Measurements from ENCODE around the gene USP46.

USP46 gene

DNA sequence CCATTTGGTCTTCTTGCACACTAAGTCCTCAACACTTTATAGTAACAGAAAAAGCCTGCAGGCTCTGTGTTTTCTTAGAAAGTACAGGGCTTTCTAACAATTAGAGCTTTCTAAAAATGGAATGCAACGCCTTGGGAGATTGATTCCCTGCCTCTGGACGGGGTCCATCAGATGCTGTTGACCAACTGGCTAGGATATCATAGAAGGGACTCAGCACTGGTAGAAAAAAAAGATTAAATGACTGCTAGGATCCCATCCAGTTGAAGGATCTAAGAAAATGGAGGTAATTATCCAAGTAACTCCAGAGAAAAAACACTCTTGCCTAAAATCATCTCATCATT lies 39.5 kb downstream of the USP46 start:
- Mint-ChIP-seq H3K4me3 (no peak overlapping the region), H3K4me1 (ENCODE audit: low read depth) (peaks cover 24% of the 10 kb centered on the region), H3K27ac (no peak overlapping the region), H3K36me3 (ENCODE audit: low read depth) (peaks cover 2% of the 10 kb centered on the region), H3K9me3 (no peaks in the 10 kb centered on the region), H3K27me3 (ENCODE audit: low read depth) (no peaks in the 10 kb centered on the region)

DNA sequence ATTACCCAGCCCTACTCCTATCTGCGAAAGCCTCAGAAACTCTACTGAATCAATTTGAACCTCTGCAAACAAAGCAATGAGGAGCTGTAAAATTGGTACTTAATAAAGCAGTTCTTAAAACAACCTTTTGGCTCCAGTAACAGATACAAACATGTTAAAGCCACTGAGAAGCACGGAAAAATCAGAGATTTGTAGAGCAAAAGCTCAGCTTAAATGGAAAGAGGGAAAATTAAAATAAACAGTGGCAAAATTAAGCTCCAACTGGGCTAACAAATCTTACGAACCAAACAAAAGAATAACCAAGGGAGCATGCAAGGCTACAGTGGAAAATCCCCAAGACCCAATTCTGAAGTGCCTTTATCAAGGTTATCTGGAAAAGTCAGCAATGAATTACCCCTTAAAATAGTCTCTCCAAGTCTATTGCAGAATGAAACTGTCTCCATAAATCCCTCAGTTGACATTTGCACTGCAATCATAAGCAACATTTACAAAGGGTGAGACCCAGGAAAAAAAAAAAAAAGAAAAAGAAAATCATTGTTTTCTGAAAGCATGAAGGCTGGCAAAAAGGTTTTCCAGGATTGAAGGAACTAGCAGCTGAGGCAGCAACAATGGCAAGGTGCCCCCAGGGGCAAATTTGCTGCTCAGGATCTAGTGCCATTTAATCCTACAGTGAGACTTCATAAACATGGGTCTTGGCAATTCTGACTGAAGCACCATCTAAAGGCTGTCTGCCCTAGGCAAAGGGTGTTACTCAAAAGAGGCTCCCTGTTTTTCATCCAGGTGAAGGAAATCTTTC lies 40.1 kb downstream of the USP46 start:
- H3K4me1 Mint-ChIP-seq (ENCODE audit: low read depth) = peaks cover 24% of the 10 kb centered on the region
- H3K36me3 Mint-ChIP-seq (ENCODE audit: low read depth) = peaks cover 2% of the 10 kb centered on the region
- H3K9me3 Mint-ChIP-seq = no peaks in the 10 kb centered on the region
- no peak overlapping the region for H3K4me3 Mint-ChIP-seq
- H3K27ac Mint-ChIP-seq = no peak overlapping the region
- no peaks in the 10 kb centered on the region for H3K27me3 Mint-ChIP-seq (ENCODE audit: low read depth)

GRCh38 chr4:52617336-52618020 lies 41.6 kb downstream of the USP46 start:
- Mint-ChIP-seq H3K36me3 (ENCODE audit: low read depth) (peaks cover 3% of the 10 kb centered on the region), H3K27me3 (ENCODE audit: low read depth) (no peaks in the 10 kb centered on the region), H3K4me3 (no peak overlapping the region), H3K27ac (peak overlapping the region; percentile 13), H3K4me1 (ENCODE audit: low read depth) (peaks cover 25% of the 10 kb centered on the region), H3K9me3 (no peaks in the 10 kb centered on the region)

GRCh38 chr4:52614241-52614640 lies 44.9 kb downstream of the USP46 start:
- H3K9me3 Mint-ChIP-seq = no peaks in the 10 kb centered on the region
- H3K36me3 Mint-ChIP-seq (ENCODE audit: low read depth) = peaks cover 9% of the 10 kb centered on the region
- H3K27ac Mint-ChIP-seq = no peak overlapping the region
- H3K4me1 Mint-ChIP-seq (ENCODE audit: low read depth) = peaks cover 25% of the 10 kb centered on the region
- no peak overlapping the region for H3K4me3 Mint-ChIP-seq
- H3K27me3 Mint-ChIP-seq (ENCODE audit: low read depth) = no peaks in the 10 kb centered on the region

DNA sequence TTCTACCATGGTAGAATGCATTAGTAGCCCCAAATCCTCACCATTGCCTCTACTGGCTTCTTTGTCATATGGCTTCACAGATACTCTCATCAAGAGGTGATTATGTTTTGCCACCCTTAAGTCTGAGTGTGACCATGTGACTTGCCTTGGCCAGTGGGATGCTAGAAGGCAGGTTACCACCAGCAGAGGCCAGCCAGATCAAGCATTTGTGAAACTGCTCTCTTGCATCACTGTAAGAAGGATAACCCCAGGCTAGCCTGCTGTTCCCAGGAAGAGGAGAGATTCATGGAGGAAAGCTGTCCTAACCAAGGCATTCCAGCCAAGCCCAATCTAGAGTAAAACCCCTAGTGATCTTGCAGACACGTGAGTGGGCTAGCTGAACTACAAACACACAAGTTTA lies 46.8 kb downstream of the USP46 start:
- Mint-ChIP-seq H3K9me3 (no peaks in the 10 kb centered on the region), H3K4me1 (ENCODE audit: low read depth) (peaks cover 13% of the 10 kb centered on the region), H3K4me3 (no peak overlapping the region), H3K27ac (no peak overlapping the region), H3K27me3 (ENCODE audit: low read depth) (no peaks in the 10 kb centered on the region), H3K36me3 (ENCODE audit: low read depth) (peaks cover 7% of the 10 kb centered on the region)

DNA sequence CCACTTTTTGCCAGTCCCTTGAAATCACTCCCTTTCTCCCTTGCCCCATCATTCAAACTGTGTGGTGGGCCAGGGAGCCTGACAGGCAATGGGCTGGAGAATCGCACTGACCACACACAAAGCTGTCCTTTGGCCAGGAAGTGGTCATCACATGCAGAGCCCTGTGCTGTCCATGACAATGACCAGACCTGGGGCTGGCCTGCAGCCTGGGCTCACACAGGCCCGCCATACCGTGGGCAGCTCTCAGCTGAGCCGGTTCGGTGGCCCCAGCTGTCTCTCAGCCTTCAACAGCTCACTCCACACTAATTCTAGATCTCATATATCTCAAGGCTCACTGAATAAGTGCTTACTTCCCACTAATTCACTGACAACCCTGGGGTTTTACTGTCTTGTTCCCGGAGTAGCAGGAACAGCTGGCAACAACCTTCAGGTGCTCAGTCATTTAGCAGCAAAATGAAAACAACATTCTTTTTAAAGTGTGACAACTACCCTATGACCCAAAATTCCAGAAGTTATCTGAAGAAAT lies 48.0 kb downstream of the USP46 start:
- Mint-ChIP-seq H3K9me3 (peaks cover 3% of the 10 kb centered on the region), H3K4me1 (ENCODE audit: low read depth) (peaks cover 5% of the 10 kb centered on the region), H3K36me3 (ENCODE audit: low read depth) (peaks cover 11% of the 10 kb centered on the region), H3K4me3 (no peak overlapping the region), H3K27me3 (ENCODE audit: low read depth) (no peaks in the 10 kb centered on the region), H3K27ac (no peak overlapping the region)

DNA sequence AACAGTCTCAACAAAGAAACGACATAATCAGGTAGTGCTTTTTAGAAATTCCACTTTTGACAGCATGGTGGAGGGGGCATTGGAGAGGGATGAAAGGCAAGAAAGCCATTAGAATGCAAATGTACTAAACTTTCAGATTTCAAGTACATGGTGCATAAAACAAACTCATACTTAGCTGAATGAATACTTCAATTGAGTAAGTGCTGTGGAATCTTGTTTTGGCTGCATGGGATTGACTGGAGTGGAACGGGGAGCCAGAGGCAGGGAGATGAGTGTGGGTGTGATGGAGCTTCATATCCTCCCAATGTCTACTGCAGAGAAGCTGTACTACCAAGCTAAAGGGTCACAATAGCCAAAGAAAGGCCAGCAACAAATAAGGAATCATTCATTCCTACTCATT lies 52.4 kb downstream of the USP46 start:
- no peaks in the 10 kb centered on the region for H3K4me1 Mint-ChIP-seq (ENCODE audit: low read depth)

GRCh38 chr4:52606040-52606439 lies 53.1 kb downstream of the USP46 start:
- Mint-ChIP-seq H3K9me3 (peaks cover 6% of the 10 kb centered on the region), H3K4me1 (ENCODE audit: low read depth) (no peaks in the 10 kb centered on the region), H3K4me3 (no peak overlapping the region), H3K36me3 (ENCODE audit: low read depth) (peaks cover 16% of the 10 kb centered on the region), H3K27me3 (ENCODE audit: low read depth) (no peaks in the 10 kb centered on the region), H3K27ac (no peak overlapping the region)

More for the DNA sequence above, 52.4 kb downstream of the USP46 start:
- no peaks in the 10 kb centered on the region for H3K27me3 Mint-ChIP-seq (ENCODE audit: low read depth)
- no peak overlapping the region for H3K27ac Mint-ChIP-seq
- peaks cover 16% of the 10 kb centered on the region for H3K36me3 Mint-ChIP-seq (ENCODE audit: low read depth)
- H3K9me3 Mint-ChIP-seq = peaks cover 6% of the 10 kb centered on the region
- H3K4me3 Mint-ChIP-seq = no peak overlapping the region

DNA sequence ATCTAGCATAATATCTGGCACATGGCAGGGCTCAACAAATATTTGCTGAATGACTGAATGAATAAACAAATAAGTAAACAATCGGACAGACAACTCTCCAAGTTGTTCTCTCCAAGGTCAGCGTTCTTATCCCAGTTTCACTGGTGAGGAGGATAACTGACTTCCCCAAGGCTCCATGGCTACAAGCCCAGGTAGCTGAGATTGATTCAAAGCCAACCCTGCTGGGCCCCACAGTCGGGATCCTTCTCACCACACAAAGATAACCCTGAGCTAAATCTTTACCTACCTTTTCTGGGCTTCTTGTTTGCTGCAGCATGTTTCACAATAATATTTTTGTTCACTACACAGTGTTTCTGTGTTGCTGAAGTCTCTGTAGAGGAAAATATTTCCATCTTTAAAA lies 54.9 kb downstream of the USP46 start:
- Mint-ChIP-seq H3K9me3 (peaks cover 6% of the 10 kb centered on the region), H3K36me3 (ENCODE audit: low read depth) (peaks cover 10% of the 10 kb centered on the region), H3K27me3 (ENCODE audit: low read depth) (no peaks in the 10 kb centered on the region), H3K27ac (no peak overlapping the region), H3K4me3 (no peak overlapping the region), H3K4me1 (ENCODE audit: low read depth) (no peaks in the 10 kb centered on the region)

GRCh38 chr4:52600275-52600674 lies 58.8 kb downstream of the USP46 start:
- H3K9me3 Mint-ChIP-seq = no peaks in the 10 kb centered on the region
- H3K27ac Mint-ChIP-seq = no peak overlapping the region
- H3K4me3 Mint-ChIP-seq = no peak overlapping the region
- no peaks in the 10 kb centered on the region for H3K27me3 Mint-ChIP-seq (ENCODE audit: low read depth)
- peaks cover 5% of the 10 kb centered on the region for H3K36me3 Mint-ChIP-seq (ENCODE audit: low read depth)
- H3K4me1 Mint-ChIP-seq (ENCODE audit: low read depth) = no peaks in the 10 kb centered on the region

GRCh38 chr4:52595001-52595400 lies 64.1 kb downstream of the USP46 start:
- H3K27ac Mint-ChIP-seq = no peak overlapping the region
- peaks cover 1% of the 10 kb centered on the region for H3K4me1 Mint-ChIP-seq (ENCODE audit: low read depth)
- H3K4me3 Mint-ChIP-seq = no peak overlapping the region
- no peaks in the 10 kb centered on the region for H3K9me3 Mint-ChIP-seq
- H3K36me3 Mint-ChIP-seq (ENCODE audit: low read depth) = peaks cover 4% of the 10 kb centered on the region
- H3K27me3 Mint-ChIP-seq (ENCODE audit: low read depth) = no peaks in the 10 kb centered on the region

DNA sequence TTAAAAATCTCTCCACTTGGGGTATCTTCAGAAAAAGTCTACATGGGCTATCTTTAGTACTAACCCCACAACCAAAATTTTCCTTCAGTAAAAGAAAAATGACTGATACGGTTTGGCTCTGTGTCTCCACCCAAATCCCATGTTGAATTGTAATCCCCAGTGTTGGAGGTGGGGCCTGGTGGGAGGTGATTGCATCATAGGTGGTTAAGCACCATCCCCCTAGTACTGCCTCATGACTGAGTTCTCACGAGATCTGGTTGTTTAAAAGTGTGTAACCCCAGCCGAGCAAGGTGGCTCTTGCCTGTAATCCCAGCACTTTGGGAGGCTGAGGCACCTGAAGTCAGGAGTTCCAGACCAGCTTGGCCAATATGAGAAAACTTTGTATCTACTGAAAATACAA lies 66.8 kb downstream of the USP46 start:
- Mint-ChIP-seq H3K4me1 (ENCODE audit: low read depth) (peaks cover 15% of the 10 kb centered on the region), H3K27me3 (ENCODE audit: low read depth) (no peaks in the 10 kb centered on the region), H3K9me3 (no peaks in the 10 kb centered on the region), H3K4me3 (no peak overlapping the region), H3K36me3 (ENCODE audit: low read depth) (peaks cover 6% of the 10 kb centered on the region), H3K27ac (no peak overlapping the region)

- H3K27ac Mint-ChIP-seq = peak overlapping the region; percentile 41
- peaks cover 15% of the 10 kb centered on the region for H3K4me1 Mint-ChIP-seq (ENCODE audit: low read depth)
- H3K27me3 Mint-ChIP-seq (ENCODE audit: low read depth) = peaks cover 6% of the 10 kb centered on the region
- H3K9me3 Mint-ChIP-seq = no peaks in the 10 kb centered on the region
- peaks cover 4% of the 10 kb centered on the region for H3K36me3 Mint-ChIP-seq (ENCODE audit: low read depth)
- H3K4me3 Mint-ChIP-seq = peak overlapping the region; percentile 6
These were observed 70.1 kb downstream of the USP46 start for GRCh38 chr4:52588771-52589591.

DNA sequence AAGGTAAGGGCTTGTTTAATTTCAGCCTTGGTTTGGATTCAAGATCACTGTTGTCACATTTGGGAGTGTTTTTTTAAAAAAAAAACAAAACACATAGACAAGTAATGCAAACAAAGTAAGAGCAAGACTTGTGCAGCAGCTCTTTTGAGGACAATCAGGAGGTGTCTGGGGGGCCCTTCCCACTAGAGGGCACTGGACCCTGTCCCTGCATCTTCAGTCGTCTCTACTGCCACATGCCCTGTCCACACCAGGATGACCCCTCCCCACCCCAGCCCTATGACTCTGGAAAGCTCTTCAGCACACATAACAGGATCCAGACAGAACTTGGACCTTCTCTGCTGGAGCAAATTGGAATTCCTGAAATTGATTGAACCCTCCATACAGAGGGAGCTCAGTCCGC lies 71.0 kb downstream of the USP46 start:
- Mint-ChIP-seq H3K4me1 (ENCODE audit: low read depth) (peaks cover 15% of the 10 kb centered on the region), H3K4me3 (no peak overlapping the region), H3K36me3 (ENCODE audit: low read depth) (peaks cover 4% of the 10 kb centered on the region), H3K27me3 (ENCODE audit: low read depth) (peaks cover 6% of the 10 kb centered on the region), H3K27ac (no peak overlapping the region), H3K9me3 (no peaks in the 10 kb centered on the region)
